ENCODE results near the gene SPTBN4. TPM values are rescaled to one million over a fixed set of nuclear protein-coding genes. Genes with fewer than 3 reads are reported as not detected.

Gene SPTBN4
- total RNA-seq, 1 experiment from 2014 or later = 0.63 TPM

GRCh38 chr19:40446263-40446784 lies 20.5 kb upstream of the SPTBN4 start:
- H3K27me3 Mint-ChIP-seq (ENCODE audit: insufficient read depth, unreplicated experiment) = no peaks in the 10 kb centered on the region
- peaks cover 18% of the 10 kb centered on the region for H3K4me1 Mint-ChIP-seq (ENCODE audit: insufficient read depth, unreplicated experiment)
- DNase-seq (ENCODE audit: unreplicated experiment) = no peak
- POLR2A ChIA-PET = interaction anchor here (1.4 to 10.0 kb wide), 3 partner anchors 10 to 24 kb away, joined by 4 to 125 read pairs (median 124); partner anchors contain the start of gene SERTAD1
- H3K36me3 Mint-ChIP-seq (ENCODE audit: insufficient read depth, unreplicated experiment) = peaks cover 40% of the 10 kb centered on the region
- no peak for TF ChIP-seq CTCF (IDR thresholded peaks at IDR 0.05; ENCODE audit: unreplicated experiment)
- CTCF ChIA-PET = interaction anchor here (1.2 kb wide), 1 partner anchor 16 kb away, joined by 5 read pairs; no protein-coding TSS in a partner anchor
- no TSS peak for BruUV-seq (replicated peaks)
- peak overlapping the region; percentile 19 for H3K4me3 Mint-ChIP-seq (ENCODE audit: unreplicated experiment)
- intact Hi-C loops (cut with micrococcal nuclease) = no loop called here
- H3K9me3 Mint-ChIP-seq (ENCODE audit: unreplicated experiment) = no peaks in the 10 kb centered on the region
- H3K27ac Mint-ChIP-seq (ENCODE audit: low read depth, unreplicated experiment) = no peak overlapping the region

- Mint-ChIP-seq H3K9me3 (ENCODE audit: unreplicated experiment) (no peaks in the 10 kb centered on the region), H3K4me3 (ENCODE audit: unreplicated experiment) (no peak overlapping the region), H3K36me3 (ENCODE audit: insufficient read depth, unreplicated experiment) (peaks cover 28% of the 10 kb centered on the region), H3K27ac (ENCODE audit: low read depth, unreplicated experiment) (no peak overlapping the region), H3K4me1 (ENCODE audit: insufficient read depth, unreplicated experiment) (peaks cover 11% of the 10 kb centered on the region), H3K27me3 (ENCODE audit: insufficient read depth, unreplicated experiment) (no peaks in the 10 kb centered on the region)
- no peak for DNase-seq (ENCODE audit: unreplicated experiment)
- BruUV-seq (replicated peaks) = no TSS peak
- POLR2A ChIA-PET = interaction anchor here (0.6 kb wide), 1 partner anchor 273 kb away, joined by 3 read pairs; no protein-coding TSS in a partner anchor
- TF ChIP-seq CTCF (IDR thresholded peaks at IDR 0.05; ENCODE audit: unreplicated experiment) = no peak
- intact Hi-C loops (cut with micrococcal nuclease) = no loop called here
- CTCF ChIA-PET = no interaction called here
Observed at GRCh38 chr19:40449506-40449905, 17.3 kb upstream of the SPTBN4 start.

GRCh38 chr19:40450664-40451063 lies 16.1 kb upstream of the SPTBN4 start:
- ChIA-PET CTCF (no interaction called here), POLR2A (no interaction called here)
- intact Hi-C loops (cut with micrococcal nuclease) = no loop called here
- H3K27me3 Mint-ChIP-seq (ENCODE audit: insufficient read depth, unreplicated experiment) = no peaks in the 10 kb centered on the region
- no TSS peak for BruUV-seq (replicated peaks)
- no peak for TF ChIP-seq CTCF (IDR thresholded peaks at IDR 0.05; ENCODE audit: unreplicated experiment)
- H3K36me3 Mint-ChIP-seq (ENCODE audit: insufficient read depth, unreplicated experiment) = peaks cover 26% of the 10 kb centered on the region
- H3K9me3 Mint-ChIP-seq (ENCODE audit: unreplicated experiment) = no peaks in the 10 kb centered on the region
- H3K4me1 Mint-ChIP-seq (ENCODE audit: insufficient read depth, unreplicated experiment) = peaks cover 6% of the 10 kb centered on the region
- H3K4me3 Mint-ChIP-seq (ENCODE audit: unreplicated experiment) = no peak overlapping the region
- no peak overlapping the region for H3K27ac Mint-ChIP-seq (ENCODE audit: low read depth, unreplicated experiment)
- no peak for DNase-seq (ENCODE audit: unreplicated experiment)

- Mint-ChIP-seq H3K36me3 (ENCODE audit: insufficient read depth, unreplicated experiment) (peaks cover 39% of the 10 kb centered on the region), H3K9me3 (ENCODE audit: unreplicated experiment) (no peaks in the 10 kb centered on the region), H3K4me1 (ENCODE audit: insufficient read depth, unreplicated experiment) (no peaks in the 10 kb centered on the region), H3K4me3 (ENCODE audit: unreplicated experiment) (no peak overlapping the region), H3K27me3 (ENCODE audit: insufficient read depth, unreplicated experiment) (no peaks in the 10 kb centered on the region), H3K27ac (ENCODE audit: low read depth, unreplicated experiment) (no peak overlapping the region)
- ChIA-PET POLR2A (interaction anchor here (0.8 to 4.7 kb wide), 3 partner anchors 13 to 31 kb away, joined by 3 to 37 read pairs (median 5); partner anchors contain the start of gene BLVRB), CTCF (interaction anchor here (2.6 kb wide), 1 partner anchor 12 kb away, joined by 14 read pairs; no protein-coding TSS in a partner anchor)
- intact Hi-C loops (cut with micrococcal nuclease) = no loop called here
- TF ChIP-seq CTCF (IDR thresholded peaks at IDR 0.05; ENCODE audit: unreplicated experiment) = no peak
- BruUV-seq (replicated peaks) = no TSS peak
- DNase-seq (ENCODE audit: unreplicated experiment) = no peak
Observed at GRCh38 chr19:40452016-40452415, 14.8 kb upstream of the SPTBN4 start.
